ENCODE data around the gene IGSF21.

The IGSF21 gene

DNA sequence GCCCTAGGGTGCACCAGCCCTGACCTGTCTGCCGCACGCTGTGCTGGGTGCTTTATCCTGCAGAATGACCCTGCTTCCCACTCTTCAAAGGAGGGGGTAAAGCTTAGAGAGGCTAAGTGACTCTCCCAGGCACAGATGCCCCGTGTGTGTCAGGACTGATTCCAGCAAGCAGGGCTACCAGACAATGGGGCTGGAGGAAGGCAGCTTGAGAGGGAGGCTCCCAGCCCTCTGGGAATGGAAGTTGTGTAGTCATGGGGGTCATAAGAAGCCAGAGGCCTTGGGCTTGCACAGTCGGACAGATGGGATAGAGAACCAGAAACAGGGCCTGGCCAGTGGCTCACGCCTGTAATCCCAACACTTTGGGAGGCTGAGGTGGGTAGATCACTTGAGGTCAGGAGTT lies 279.0 kb downstream of the IGSF21 start:
- no peak overlapping the region for H3K27ac ChIP-seq
- TF ChIP-seq, protein P1, sequence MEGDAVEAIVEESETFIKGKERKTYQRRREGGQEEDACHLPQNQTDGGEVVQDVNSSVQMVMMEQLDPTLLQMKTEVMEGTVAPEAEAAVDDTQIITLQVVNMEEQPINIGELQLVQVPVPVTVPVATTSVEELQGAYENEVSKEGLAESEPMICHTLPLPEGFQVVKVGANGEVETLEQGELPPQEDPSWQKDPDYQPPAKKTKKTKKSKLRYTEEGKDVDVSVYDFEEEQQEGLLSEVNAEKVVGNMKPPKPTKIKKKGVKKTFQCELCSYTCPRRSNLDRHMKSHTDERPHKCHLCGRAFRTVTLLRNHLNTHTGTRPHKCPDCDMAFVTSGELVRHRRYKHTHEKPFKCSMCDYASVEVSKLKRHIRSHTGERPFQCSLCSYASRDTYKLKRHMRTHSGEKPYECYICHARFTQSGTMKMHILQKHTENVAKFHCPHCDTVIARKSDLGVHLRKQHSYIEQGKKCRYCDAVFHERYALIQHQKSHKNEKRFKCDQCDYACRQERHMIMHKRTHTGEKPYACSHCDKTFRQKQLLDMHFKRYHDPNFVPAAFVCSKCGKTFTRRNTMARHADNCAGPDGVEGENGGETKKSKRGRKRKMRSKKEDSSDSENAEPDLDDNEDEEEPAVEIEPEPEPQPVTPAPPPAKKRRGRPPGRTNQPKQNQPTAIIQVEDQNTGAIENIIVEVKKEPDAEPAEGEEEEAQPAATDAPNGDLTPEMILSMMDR (IDR thresholded peaks at IDR 0.05): no peak
- no peak for DNase-seq (ENCODE audit: low spot score)
- no peak overlapping the region for H3K4me3 ChIP-seq

DNA sequence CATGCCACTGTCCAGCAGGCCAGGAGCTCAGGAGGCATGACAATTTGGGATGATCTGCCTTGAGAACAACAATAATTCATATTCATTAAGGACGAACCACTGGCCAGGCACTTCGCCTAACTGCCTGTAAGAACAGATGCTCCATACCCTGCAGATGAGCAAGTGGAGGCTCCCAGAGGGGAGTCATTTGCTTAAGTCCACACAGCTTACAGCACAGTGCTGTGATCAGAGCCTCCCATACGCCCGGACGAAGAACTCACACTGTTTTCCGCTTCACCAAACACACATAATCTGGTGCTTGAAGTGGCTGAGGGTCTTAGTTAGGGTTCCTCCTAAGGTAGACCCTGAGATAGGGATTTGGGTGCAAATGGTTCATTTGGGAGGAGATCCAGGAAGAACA lies 279.7 kb downstream of the IGSF21 start:
- no peak for DNase-seq (ENCODE audit: low spot score)
- Histone ChIP-seq H3K4me3 (no peak overlapping the region), H3K27ac (no peak overlapping the region)
- TF ChIP-seq, protein P1 (IDR thresholded peaks at IDR 0.05): no peak

DNA sequence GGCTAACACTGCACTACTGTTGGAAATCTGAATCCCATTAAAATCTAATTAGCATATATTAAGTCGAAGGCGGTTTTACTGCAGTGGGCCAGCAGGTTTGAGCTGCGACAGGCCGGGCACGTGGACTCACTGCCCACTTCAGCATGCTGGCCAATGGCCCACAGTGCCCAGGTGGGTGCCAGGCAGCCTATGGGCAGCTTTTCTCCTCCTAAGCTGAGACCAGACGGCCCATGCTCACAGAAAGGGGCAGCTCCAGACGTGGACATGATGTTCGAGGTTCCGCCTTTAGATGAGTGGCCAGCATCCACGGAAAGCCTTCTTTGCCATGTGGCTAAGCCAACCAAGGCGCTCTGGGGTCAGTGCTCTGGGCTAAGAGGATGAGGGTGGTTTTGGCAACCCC lies 283.4 kb downstream of the IGSF21 start:
- no peak overlapping the region for H3K27ac ChIP-seq
- no peak for DNase-seq (ENCODE audit: low spot score)
- H3K4me3 ChIP-seq: no peak overlapping the region
- TF ChIP-seq, protein P1 (IDR thresholded peaks at IDR 0.05): no peak

DNA sequence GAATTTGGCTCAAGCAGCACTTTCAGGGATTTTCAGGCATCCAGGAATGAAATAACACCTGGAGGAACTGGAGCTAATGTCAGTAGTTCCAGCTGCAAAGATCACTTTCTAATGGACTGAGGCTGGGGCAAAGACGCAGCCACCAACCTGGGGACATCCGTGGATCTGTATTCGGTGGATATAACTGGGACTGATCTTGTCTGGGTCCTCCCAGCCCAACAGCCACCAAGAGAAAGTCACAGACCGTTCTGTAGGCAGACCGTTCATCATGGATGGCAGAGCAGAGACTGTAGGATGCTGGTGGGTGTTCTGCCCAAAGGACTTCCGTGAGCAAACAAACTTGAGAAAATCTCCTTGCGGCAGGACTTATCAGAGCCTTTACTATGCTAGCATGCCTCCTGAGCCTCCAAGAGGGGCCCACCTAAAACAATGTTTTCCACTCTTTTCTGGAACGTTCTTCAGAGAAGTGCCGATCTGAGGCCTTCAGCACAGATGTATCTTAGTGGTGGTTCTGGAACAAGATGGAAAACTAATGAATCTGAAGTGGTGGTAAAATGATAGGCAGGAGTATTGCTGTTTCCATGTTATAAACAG lies 287.1 kb downstream of the IGSF21 start:
- no peak for DNase-seq (ENCODE audit: low spot score)
- no peak overlapping the region for H3K27ac ChIP-seq
- H3K4me3 ChIP-seq: no peak overlapping the region
- TF ChIP-seq, protein P1 (IDR thresholded peaks at IDR 0.05): no peak

DNA sequence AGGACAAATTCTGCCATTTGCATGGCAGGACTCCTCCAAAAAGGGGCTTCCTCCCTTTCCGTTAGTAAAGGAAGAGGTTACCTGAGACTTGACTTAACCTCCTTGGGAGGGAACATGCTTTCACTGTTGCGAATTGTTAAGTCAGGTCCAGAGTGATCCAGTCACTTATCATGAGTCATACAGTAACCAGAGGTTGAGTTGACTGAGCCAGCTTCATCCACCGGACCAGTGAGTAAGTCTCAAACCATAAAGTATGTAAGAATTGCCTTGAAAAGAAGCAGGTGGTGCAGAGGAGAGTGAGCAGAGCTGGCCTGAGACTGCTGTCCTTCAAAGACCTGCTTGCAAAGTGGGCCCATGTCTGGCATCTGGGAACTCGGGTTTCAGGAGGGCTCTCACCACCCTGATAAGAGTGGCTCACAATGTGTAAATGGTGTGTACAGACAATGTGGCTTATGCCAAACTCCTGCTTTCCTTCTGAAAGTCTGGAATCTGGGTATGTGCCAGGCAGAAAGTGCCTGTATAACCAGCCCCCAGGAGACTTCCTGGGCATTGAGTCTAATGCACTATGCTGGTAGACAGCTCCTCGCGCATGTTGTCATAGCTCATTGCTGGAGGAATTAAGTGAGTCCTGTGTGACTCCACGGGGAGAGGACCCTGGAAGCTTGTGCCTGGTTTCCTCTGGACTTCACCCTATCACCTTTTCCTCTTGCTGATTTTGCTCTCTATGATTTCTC lies 288.8 kb downstream of the IGSF21 start:
- no peak for DNase-seq (ENCODE audit: low spot score)
- Histone ChIP-seq H3K4me3 (no peak overlapping the region), H3K27ac (no peak overlapping the region)
- TF ChIP-seq, protein P1 (IDR thresholded peaks at IDR 0.05): no peak

DNA sequence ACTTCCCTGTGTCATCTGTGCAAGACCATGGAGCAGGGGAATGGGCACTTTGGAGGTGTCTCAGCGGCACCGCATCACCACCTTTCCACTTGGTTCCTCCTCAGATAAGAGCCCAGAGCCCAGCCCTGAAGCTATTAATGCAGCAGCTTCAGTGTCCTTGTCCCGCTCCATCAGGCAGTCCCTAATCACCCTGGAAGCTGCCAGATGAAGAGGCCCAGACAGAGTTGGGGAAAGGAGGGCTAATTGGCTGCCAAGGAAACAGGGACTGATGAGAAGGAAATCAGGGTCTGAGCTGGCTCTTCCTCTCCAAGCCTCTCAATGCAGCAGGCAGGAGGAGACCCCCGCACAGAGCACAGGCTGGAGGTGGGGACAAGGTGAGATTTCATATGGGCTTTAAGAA lies 290.0 kb downstream of the IGSF21 start:
- no peak for DNase-seq (ENCODE audit: low spot score)
- no peak overlapping the region for H3K4me3 ChIP-seq
- TF ChIP-seq, protein P1 (IDR thresholded peaks at IDR 0.05): no peak
- H3K27ac ChIP-seq: no peak overlapping the region
